Mesothelial cell of epicardium (in vitro differentiated cells): Measurements from ENCODE around the gene JPT2. TPM values are rescaled to one million over a fixed set of nuclear protein-coding genes. Genes with fewer than 3 reads are reported as not detected.

Experiments
- DNase-seq, 2 experiments: peaks; one replicate each; pipeline ENCODE4 v3.0.0; 2021; ENCODE audit warnings: low spot score in 2 of 2; ENCODE audit not compliant: unreplicated experiment in 2 of 2
- H3K27ac Mint-ChIP-seq: 2 replicates; pipeline ENCODE4 v1.8.0; 2021; ENCODE audit warnings: mixed read lengths
- H3K27me3 Mint-ChIP-seq: 2 replicates; pipeline ENCODE4 v1.8.0; 2021; ENCODE audit warnings: low read depth, mixed read lengths
- H3K36me3 Mint-ChIP-seq: 2 replicates; pipeline ENCODE4 v1.8.0; 2021; ENCODE audit warnings: mixed read lengths
- H3K4me1 Mint-ChIP-seq: 2 replicates; pipeline ENCODE4 v1.8.0; 2021; ENCODE audit warnings: mixed read lengths
- H3K4me3 Mint-ChIP-seq: 2 replicates; pipeline ENCODE4 v1.8.0; 2021; ENCODE audit warnings: mild to moderate bottlenecking, moderate library complexity, mixed read lengths
- H3K9me3 Mint-ChIP-seq: 2 replicates; pipeline ENCODE4 v1.8.0; 2021; ENCODE audit warnings: mixed read lengths
- CTCF ChIP-seq: fragments of 200-600 bp; sonication (generic); IDR thresholded peaks from one replicate; pipeline ENCODE4 v1.5.0; 2021; ENCODE audit warnings: antibody characterized with exemption; ENCODE audit not compliant: unreplicated experiment
- total RNA-seq: library from RNA; stranded (reverse); gene quantifications from 3 replicates; pipeline ENCODE4 v1.2.1, GENCODE V29; 2021

Gene JPT2
- total RNA-seq, 1 donor from 2014 or later: 72.9 TPM

GRCh38 chr16:1633310-1633709, 44.8 kb upstream of the JPT2 start:
- no peaks in the 10 kb centered on the region for H3K27me3 Mint-ChIP-seq
- no peak overlapping the region for H3K4me3 Mint-ChIP-seq
- peaks cover 34% of the 10 kb centered on the region for H3K36me3 Mint-ChIP-seq
- H3K9me3 Mint-ChIP-seq: no peaks in the 10 kb centered on the region
- no peak overlapping the region for H3K27ac Mint-ChIP-seq
- H3K4me1 Mint-ChIP-seq: no peaks in the 10 kb centered on the region
- no peak for TF ChIP-seq CTCF
- no peak for DNase-seq

GRCh38 chr16:1634541-1634940, 43.5 kb upstream of the JPT2 start:
- DNase-seq: no peak
- Mint-ChIP-seq H3K9me3 (no peaks in the 10 kb centered on the region), H3K4me1 (no peaks in the 10 kb centered on the region), H3K36me3 (peaks cover 38% of the 10 kb centered on the region), H3K27me3 (no peaks in the 10 kb centered on the region), H3K27ac (no peak overlapping the region), H3K4me3 (no peak overlapping the region)
- TF ChIP-seq CTCF: no peak

- H3K36me3 Mint-ChIP-seq: peaks cover 39% of the 10 kb centered on the region
Measured at GRCh38 chr16:1635070-1635469, 43.0 kb upstream of the JPT2 start.

GRCh38 chr16:1637526-1637925, 40.6 kb upstream of the JPT2 start:
- Mint-ChIP-seq H3K36me3 (peaks cover 56% of the 10 kb centered on the region), H3K4me1 (peaks cover 2% of the 10 kb centered on the region)
- DNase-seq: no peak

More at GRCh38 chr16:1635070-1635469, 43.0 kb upstream of the JPT2 start:
- Mint-ChIP-seq H3K9me3 (no peaks in the 10 kb centered on the region), H3K27me3 (no peaks in the 10 kb centered on the region), H3K4me3 (no peak overlapping the region), H3K4me1 (no peaks in the 10 kb centered on the region), H3K27ac (no peak overlapping the region)
- no peak for DNase-seq
- no peak for TF ChIP-seq CTCF

GRCh38 chr16:1638757-1639156, 39.3 kb upstream of the JPT2 start:
- H3K36me3 Mint-ChIP-seq: peaks cover 54% of the 10 kb centered on the region
- H3K9me3 Mint-ChIP-seq: no peaks in the 10 kb centered on the region
- no peak for TF ChIP-seq CTCF
- H3K27ac Mint-ChIP-seq: no peak overlapping the region
- H3K27me3 Mint-ChIP-seq: no peaks in the 10 kb centered on the region
- no peak for DNase-seq
- peaks cover 2% of the 10 kb centered on the region for H3K4me1 Mint-ChIP-seq
- no peak overlapping the region for H3K4me3 Mint-ChIP-seq

More at GRCh38 chr16:1637526-1637925, 40.6 kb upstream of the JPT2 start:
- Mint-ChIP-seq H3K9me3 (no peaks in the 10 kb centered on the region), H3K27ac (no peak overlapping the region), H3K4me3 (no peak overlapping the region), H3K27me3 (no peaks in the 10 kb centered on the region)
- TF ChIP-seq CTCF: no peak

GRCh38 chr16:1639282-1639681, 38.8 kb upstream of the JPT2 start:
- Mint-ChIP-seq H3K27ac (no peak overlapping the region), H3K9me3 (no peaks in the 10 kb centered on the region), H3K36me3 (peaks cover 54% of the 10 kb centered on the region), H3K4me1 (peaks cover 2% of the 10 kb centered on the region), H3K27me3 (no peaks in the 10 kb centered on the region), H3K4me3 (no peak overlapping the region)
- TF ChIP-seq CTCF: no peak
- no peak for DNase-seq
